ENCODE results near the gene ARMC7.

The ARMC7 gene

DNA sequence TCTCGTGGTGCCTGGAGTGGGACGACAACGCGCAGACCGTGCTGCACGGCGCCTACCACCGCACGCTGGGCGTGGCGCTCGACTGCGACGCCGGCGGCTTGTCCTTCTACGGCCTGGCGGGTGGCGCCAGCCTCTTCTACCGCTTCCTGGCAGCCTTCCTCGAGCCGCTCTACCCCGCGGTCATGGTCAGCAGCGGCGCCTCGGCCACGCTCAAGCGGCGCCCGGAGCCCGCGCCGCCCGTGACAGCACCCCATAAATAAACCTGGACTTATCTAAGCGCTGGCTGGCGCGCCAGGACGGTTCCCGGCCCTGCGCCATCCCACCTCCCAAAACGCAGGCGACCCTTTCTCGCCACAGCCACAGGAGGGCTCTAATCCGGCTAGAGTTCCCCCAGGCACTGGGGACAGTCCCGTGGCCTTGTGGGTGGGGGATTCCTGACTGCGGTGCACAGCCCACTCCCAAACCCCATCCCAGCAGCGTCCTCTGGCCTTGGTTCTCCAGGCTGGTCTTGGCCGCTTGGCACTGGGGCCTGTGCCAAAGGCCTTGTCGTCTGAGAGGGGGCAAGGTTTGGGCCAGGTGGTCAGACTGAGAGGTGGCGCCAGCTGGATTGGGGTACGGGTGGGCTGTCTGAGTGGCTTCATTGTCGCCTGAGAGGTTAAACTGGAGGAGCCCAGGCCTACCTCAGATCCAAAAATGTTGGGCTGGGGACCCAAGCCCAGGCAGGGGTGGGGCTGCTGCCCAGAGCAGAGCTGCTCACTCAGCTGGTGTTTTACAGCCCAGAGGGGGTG is 32.1 kb upstream of the ARMC7 start:
- no peak for DNase-seq (ENCODE audit: low read depth)
- H3K4me3 ChIP-seq (ENCODE audit: control insufficient read depth, low read depth, low read length) = no peak overlapping the region
- TF ChIP-seq, protein P1, sequence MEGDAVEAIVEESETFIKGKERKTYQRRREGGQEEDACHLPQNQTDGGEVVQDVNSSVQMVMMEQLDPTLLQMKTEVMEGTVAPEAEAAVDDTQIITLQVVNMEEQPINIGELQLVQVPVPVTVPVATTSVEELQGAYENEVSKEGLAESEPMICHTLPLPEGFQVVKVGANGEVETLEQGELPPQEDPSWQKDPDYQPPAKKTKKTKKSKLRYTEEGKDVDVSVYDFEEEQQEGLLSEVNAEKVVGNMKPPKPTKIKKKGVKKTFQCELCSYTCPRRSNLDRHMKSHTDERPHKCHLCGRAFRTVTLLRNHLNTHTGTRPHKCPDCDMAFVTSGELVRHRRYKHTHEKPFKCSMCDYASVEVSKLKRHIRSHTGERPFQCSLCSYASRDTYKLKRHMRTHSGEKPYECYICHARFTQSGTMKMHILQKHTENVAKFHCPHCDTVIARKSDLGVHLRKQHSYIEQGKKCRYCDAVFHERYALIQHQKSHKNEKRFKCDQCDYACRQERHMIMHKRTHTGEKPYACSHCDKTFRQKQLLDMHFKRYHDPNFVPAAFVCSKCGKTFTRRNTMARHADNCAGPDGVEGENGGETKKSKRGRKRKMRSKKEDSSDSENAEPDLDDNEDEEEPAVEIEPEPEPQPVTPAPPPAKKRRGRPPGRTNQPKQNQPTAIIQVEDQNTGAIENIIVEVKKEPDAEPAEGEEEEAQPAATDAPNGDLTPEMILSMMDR (IDR thresholded peaks at IDR 0.05; ENCODE audit: control insufficient read depth, insufficient read depth, low read depth, low read length, missing control alignments) = no peak

DNA sequence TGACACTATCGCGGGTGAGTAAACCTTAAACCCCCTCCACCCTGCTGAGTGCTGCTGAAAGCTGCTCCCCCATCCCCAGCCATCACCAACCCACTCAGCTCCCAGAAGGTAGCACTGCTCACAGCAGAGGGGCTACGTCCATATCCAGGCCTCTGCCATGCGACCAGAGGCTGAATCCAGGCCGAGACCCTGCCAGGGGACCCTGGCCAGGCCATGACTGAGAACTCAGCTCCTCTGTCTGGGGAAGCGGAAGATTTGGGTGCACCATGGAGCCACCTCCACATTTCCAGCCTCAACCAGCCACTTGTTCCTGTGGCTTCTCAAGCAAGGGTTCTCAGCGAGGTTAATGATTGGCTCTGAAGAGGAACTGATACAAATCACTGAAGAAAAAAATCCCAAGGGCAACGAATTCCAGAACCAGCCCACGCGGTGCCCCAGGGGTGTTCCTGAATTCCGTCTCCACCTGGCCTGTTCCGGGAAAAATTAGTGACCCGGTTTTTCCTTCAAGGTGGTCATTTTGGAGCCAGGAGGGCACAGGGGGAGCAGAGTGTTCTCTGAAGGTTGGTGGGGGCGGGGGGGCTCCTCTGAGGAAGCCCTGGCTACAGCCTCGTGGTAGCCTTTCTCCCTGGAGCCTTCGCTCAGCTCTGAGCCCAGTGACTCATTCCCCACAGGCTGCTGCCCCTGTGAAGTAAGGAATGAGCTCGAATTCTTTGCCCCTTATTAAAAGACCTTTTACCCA is 31.3 kb upstream of the ARMC7 start:
- DNase-seq (ENCODE audit: low read depth) = no peak
- H3K4me3 ChIP-seq (ENCODE audit: control insufficient read depth, low read depth, low read length) = no peak overlapping the region
- TF ChIP-seq, protein P1 (IDR thresholded peaks at IDR 0.05; ENCODE audit: control insufficient read depth, insufficient read depth, low read depth, low read length, missing control alignments) = no peak

DNA sequence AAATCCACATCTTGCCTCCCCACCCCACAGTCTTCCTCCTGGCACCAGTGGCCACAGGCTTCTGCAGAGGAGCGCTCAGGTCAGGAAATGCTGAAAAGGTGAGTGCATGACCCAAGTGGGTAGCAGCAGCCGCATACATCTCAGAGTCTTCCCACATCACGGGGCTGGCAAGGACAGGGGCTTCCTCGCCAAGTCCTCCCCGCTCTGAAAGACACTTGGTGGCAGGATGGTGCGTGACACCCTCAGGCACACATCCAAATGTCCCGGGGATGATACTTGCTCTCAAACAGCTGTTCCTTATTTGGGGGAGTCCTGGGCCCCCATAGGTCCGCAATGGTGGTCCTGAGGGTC is 30.8 kb upstream of the ARMC7 start:
- no peak for DNase-seq (ENCODE audit: low read depth)

DNA sequence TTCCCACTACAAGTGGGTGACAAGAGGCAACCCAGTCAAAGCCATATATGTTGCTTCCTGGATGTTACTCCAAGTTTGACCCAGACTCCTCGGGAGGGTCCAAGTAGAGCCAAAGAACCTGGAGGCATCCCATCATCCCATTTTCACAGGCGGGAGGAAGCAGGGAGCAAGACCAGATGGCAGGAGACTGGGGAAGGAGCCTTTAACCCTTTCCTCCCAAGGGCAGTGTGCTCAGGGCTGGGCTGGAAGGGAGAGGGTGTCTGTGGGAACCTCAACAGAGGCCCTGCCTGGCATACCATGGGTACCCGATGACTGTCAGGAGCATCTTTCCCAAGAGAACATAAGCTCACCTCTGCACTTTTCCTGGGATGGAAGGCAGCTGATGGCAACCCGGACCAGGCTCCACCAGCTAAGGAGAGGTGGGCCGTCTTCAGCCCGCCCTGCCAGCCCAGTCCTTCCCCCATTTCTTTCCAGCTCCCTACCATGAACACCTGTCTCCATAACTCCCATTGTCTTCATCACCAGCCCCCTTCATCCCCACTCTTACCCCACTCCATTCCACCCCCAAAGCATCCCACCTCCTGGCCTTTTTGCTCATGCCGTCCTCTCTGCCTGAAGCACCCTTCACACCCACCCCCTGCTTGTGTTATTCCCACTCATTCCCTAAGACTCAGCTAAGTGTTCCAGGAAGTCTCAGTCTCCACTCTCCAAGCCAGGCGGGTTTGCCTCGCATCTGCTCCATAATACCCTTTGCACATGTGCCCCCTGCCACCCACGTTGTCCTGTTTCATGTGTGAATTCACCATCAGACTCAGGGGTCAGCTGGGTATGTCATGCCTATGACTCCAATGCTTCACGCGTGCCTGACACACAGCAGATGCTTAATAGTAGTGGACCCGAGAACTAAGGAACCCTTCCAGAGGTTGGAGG is 27.9 kb upstream of the ARMC7 start:
- TF ChIP-seq, protein P1 (IDR thresholded peaks at IDR 0.05; ENCODE audit: control insufficient read depth, insufficient read depth, low read depth, low read length, missing control alignments) = no peak
- no peak for DNase-seq (ENCODE audit: low read depth)
- no peak overlapping the region for H3K4me3 ChIP-seq (ENCODE audit: control insufficient read depth, low read depth, low read length)

More for the DNA sequence above, 30.8 kb upstream of the ARMC7 start:
- TF ChIP-seq, protein P1 (IDR thresholded peaks at IDR 0.05; ENCODE audit: control insufficient read depth, insufficient read depth, low read depth, low read length, missing control alignments) = no peak
- no peak overlapping the region for H3K4me3 ChIP-seq (ENCODE audit: control insufficient read depth, low read depth, low read length)

DNA sequence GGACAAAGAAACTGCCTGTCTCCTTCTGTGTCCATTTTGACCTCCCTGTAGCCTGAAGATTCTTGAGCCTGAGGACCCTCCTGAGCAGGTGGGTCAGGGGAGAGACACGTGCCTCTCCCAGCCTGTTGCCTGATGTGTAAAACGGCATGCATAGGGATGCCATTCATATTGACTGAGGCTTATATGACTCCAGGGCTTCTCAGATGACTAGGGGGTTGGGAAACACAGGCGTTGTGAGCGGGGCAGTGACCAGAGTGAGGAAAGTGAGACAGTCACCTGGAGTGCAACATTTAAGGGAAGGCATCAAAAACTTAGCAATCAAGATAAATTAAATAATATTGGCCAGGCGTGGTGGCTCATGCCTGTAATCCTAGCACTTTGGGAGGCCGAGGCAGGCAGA is 27.1 kb upstream of the ARMC7 start:
- no peak for DNase-seq (ENCODE audit: low read depth)
- TF ChIP-seq, protein P1 (IDR thresholded peaks at IDR 0.05; ENCODE audit: control insufficient read depth, insufficient read depth, low read depth, low read length, missing control alignments) = no peak
- no peak overlapping the region for H3K4me3 ChIP-seq (ENCODE audit: control insufficient read depth, low read depth, low read length)

DNA sequence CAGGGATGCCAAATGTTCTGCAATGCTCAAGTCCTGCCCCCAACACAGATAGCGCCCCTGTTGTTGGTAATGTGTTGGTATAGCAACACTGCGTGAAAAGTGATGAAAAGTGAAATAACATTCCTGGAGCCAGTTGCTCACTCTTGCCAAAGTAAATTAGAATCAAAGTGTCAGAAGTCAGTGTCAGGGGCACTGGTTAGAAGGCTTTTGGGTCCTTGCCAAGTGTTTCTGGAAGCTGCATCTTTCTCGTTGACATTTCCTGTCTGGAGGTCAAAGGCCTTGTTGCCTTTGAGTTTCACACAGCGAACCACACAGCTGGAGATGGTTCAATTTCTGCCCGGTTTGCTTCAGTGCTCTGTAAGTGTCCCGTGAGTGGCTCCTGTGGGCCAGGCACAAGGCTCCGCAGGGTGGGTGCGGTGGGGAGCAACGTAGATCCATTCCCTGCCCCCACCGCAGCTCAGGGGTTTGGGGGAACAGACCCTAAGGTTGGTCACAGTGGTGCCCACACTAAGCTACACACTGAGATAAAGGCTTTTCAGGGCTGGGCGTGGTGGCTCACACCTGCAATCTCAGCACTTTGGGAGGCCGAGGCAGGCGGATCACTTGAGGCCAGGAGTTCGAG is 25.6 kb upstream of the ARMC7 start:
- TF ChIP-seq, protein P1 (IDR thresholded peaks at IDR 0.05; ENCODE audit: control insufficient read depth, insufficient read depth, low read depth, low read length, missing control alignments) = no peak
- no peak for DNase-seq (ENCODE audit: low read depth)
- H3K4me3 ChIP-seq (ENCODE audit: control insufficient read depth, low read depth, low read length) = no peak overlapping the region

Measured in AG09309 (cell line).